Renal cortex interstitium (tissue), 11 donors: ENCODE data around the gene AGPAT3. TPM values are rescaled to one million over a fixed set of nuclear protein-coding genes. Genes with fewer than 3 reads are reported as not detected.

ENCODE experiments used
- DNase-seq, 11 donors: peaks; one replicate each; pipeline ENCODE4 v3.0.0-alpha.2; 2013; ENCODE audit warnings: low read depth in 9 of 11, low spot score in 4 of 11; ENCODE audit errors: extremely low read depth in 1 of 11
- polyA plus RNA-seq, 3 donors: library from polyadenylated mRNA; unstranded; fragments of 120-200 nt; gene quantifications; one replicate each; pipeline ENCODE4 v1.2.1, GENCODE V29; 2013; ENCODE audit not compliant: insufficient read length in 3 of 3

The AGPAT3 gene
- polyA plus RNA-seq, 3 donors: 54.0 to 78.0 (median 60.4) TPM

DNA sequence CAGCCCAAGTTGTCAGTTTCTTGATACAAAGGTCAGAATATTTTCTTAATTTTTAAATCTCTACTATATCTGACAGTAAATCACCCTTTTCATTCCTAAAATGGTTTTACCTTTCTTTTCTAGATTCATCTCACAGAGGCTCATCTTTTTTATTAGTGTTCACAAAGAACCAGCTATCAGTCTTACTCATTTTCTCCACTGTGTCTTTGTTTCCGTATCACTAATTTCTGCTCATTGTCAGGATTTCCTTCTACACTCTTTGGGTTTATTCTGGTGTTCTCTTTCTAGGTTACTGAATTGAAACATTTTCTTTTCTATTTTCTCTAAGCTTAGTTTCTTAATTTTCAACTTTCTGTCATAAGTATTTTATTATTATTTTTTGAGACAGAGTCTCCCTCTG lies 8.7 kb downstream of the AGPAT3 start:
- no peak for DNase-seq

GRCh38 chr21:43874085-43874805 lies 9.2 kb downstream of the AGPAT3 start:
- DNase-seq: no peak

- DNase-seq: no peak
These were observed 11.6 kb downstream of the AGPAT3 start for GRCh38 chr21:43876605-43877004.

DNA sequence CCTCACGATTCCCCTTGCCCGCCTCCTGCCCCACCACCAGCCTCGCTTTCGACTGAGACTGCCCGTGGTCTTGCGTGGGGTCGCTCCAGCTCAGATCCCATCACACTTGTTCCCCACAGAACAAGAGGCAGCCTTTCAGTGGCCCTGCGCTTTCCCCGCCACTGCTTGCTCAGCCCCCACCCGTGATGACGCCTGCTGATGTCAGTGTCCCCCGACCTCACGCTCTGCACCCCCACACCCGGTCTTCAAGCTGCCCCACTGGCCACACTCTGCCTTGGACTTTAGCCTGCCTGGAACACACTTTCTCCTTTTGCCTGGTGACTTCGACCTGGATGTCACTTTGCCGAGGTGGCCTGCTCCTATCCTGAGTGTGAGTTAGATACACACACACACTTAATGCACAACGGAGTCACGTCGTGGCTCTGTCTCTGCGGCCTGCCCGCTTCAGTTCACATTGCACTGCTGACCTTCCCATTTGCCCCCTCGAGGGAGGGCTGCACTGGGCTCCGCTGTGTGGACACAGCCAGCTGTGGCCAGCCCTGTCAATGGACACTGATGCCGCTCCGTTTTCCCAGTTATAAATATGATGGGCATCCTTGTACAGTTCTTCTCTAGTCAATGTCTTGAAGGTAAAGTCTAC lies 13.0 kb downstream of the AGPAT3 start:
- no peak for DNase-seq

- DNase-seq: no peak
These were observed 14.5 kb downstream of the AGPAT3 start for GRCh38 chr21:43879348-43880110.

DNA sequence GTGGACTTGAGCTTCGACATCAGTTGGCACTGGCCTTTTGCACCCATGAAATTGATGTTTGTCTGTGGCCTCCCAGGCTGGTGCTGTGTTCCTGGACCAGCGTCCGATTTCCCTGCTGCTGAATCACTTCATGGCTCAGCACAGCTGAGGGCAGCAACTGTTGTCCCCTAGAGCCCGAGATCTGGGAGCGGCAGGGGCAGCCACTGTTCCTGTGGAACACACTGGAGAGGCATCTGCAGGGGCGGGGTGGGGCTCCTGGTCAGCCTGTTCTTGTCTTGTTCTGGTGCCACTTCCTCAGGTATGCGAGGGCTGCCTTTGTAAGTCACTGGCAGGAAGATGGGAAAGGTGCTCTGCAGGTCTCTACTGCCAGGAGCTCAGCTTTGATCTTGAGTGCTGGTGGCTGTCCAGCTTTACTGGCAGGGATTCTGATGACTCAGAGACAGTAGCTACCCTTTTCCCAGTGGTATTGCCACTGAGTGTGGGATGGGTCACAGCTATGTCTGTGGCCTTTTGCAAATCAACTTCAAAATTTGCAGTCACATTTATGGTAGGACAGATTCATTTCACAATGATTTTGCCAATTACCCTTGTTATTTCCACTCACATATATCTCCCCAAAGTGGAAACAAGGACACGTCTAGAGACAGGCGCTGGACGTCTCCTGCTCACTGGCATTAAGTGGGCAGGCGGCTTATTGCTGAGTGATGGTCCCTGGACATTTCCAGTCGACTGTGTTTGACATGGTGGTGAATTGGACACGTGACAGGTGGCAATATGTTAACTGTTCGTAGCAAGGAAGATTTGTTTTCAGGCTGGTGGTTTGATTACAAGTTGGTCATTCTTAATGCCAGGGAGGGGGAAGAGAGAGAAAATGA lies 15.3 kb downstream of the AGPAT3 start:
- no peak for DNase-seq

- no peak for DNase-seq
These were observed 16.3 kb downstream of the AGPAT3 start for GRCh38 chr21:43881283-43881682.

- DNase-seq: no peak
These were observed 16.9 kb downstream of the AGPAT3 start for GRCh38 chr21:43881935-43882334.

DNA sequence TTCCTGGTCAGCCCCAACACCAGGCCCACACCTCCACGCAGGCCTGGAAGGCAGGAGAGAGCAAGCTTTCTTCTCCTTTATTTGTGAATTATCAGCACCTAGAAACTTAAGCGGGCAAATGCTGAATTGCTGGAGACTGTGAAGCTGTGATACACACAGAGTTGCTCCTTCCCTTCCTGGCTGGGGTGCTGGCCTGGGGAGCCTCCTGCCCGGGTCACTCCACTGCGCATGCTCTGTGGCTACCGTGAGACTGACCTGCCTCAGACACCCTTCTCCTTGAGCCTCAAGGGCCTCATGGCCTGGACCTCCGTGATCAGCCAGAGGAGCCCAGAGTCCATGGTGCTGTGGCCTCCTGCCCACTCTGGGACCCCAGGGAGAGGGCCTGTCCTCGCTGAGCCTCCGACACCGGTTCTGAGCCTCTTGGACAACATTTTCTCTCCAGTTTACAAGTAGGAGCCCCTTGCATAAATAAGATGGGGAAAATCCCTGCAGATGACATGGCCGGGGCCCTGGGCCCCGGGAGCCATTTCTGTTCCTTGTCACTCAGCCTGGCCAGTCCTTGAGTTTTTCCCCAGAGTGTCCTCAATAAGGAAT lies 18.0 kb downstream of the AGPAT3 start:
- no peak for DNase-seq

DNA sequence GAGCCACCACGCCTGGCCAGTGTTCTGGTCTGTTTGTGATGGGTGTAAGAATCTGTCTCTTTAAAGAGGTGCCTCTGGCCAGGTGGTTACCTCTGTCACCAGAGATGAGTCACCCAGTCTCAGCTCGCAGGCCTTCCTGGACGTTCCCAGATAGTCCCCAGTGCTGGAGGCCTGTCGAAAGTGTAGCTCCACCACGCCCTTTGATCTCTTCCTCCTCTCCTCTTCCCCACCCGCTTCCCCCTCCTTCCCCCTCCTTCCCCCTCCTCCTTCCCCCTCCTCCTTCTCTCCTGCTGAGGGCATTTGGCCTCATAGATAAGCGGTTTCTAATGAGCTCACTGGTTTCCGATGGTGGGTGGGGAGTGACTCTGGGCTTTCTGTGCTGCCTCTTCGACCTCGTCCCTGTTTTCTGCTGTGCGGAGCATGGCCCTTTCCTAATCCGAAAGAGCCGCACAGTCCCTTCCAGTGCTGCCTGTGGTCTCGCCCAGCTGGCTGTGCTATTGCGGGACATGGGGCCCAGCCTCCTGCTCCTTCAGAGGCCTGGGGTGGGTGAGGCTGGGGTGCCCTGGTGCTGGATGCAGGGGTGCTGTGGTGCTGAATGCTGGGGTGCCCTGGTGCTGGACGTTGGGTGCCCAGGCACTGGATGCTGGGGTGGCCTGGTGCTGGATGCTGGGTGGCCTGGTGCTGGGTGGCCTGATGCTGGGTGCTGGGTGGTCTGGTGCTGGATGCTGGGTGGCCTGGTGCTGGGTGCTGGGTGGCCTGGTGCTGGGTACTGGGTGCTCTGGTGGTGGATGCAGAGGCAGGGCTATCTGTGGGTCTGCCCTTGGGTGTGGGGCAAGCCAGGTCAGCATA lies 19.2 kb downstream of the AGPAT3 start:
- DNase-seq: no peak

DNA sequence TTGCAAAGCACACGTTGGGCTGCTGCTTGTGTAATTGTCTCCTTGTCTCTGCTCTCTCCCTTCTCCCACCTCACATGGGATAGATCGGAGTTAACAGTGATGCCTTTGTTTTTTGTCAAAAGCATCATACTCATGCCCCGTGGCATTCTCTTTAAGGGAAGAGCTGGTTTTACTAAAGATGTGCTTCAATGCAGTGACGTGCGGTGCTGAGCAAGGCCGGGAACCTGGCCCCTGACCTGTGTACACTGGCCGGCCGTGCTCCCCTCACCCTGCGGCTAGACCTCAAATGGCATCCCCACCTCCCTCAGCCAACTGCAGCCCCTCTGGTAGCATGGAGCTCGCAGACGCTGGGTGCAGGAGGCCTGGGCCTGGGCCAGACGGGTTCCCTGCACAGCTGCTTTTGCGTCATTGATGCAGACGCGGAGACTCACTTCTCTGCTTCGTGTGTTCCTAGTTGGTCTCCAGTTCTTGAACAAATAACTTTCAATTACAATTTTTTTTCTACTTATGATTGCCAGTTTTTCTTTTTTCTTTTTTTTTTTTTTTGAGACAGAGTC lies 19.9 kb downstream of the AGPAT3 start:
- DNase-seq: no peak

DNA sequence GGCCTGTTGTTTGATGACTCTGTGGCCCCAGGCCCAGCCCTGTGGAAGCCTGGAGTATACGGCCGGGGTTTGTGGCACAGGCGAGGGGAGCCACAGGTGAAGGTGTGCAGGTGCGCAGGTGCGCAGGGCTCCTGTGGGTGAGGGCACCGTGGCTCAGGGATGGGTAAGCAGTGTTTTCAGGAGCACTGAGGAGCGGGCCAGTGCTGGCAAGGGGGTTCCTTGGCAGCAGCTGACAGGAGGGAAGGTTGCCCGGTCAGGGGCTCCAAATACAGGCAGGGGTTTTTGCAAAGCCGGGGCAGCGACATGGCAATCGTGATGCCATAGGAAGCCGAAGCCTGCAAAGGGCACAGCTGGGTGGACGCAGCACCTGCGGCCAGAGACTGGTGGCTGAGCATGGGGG lies 20.7 kb downstream of the AGPAT3 start:
- DNase-seq: no peak

DNA sequence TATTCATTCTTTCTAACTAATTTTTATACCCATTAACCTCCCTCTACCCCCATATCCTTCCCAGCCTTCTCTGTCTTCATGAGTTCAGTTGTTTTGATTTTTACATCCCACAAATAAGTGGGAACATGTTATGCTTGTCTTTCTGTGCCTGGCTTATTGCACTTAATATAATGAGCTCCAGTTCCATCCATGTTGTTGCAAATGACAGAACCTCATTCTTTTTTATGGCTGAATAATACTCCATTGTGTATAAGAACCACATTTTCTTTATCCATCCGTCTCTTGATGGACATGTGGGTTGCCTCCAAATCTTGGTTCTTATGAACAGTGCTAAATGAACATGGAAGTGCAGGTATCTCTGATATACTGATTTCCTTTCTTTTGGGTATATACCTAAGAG lies 21.5 kb downstream of the AGPAT3 start:
- no peak for DNase-seq

DNA sequence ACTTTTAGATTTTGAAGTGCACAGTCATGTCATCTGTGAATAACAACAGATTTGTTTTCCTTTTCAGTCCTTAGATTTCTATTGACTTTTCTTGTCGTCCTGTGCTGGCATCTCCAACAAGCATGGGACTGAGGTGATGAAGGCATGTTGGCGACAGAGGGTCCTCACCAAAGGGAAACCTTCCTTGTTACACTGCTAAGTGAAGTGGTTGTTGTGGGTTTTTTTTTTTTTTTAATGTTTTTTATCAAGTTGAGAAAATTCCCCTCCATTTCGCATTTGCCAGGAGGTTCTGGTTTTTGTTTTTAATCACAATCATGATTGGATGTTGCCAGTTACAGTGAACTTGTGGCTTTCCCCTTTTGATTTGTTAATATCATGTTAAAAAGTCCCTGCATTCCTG lies 24.0 kb downstream of the AGPAT3 start:
- DNase-seq: no peak

- no peak for DNase-seq
These were observed 25.0 kb downstream of the AGPAT3 start for GRCh38 chr21:43890042-43890441.

- DNase-seq: no peak
These were observed 27.3 kb downstream of the AGPAT3 start for GRCh38 chr21:43892334-43892733.

DNA sequence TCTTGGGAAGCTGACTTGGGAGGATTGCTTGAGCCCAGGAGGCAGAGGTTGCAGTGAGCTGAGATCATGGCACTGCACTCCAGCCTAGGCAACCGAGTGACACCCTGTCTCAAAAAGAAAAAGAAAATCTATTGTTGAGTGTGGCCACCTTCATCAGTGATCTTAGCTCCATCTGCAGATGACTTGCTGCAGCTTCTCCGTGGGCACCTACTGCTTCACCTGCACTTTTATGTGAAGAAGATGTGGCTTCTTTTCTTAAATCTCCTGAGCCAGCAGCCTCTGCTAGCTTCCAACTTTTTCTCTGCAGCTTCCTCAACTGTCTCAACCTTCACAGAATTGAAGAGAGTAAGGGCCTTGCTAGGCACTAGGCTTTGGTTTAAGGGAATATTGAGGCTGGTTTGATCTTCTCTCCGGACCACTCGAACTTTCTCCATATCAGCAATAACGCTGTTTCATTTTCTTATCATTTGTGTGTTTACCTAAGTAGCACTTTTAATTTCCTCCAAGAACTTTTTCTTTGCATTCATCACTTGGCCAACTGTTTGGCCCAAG lies 28.0 kb downstream of the AGPAT3 start:
- no peak for DNase-seq
